GM12801 (cell line): ENCODE measurements around the gene CCDC159.

Source experiments
- TF ChIP-seq, protein P1 (sequence below): IDR thresholded peaks from one replicate; pipeline ENCODE4 v1.5.1; 2011; ENCODE audit warnings: control low read depth; ENCODE audit not compliant: insufficient read length; ENCODE audit errors: extremely low read depth

Gene CCDC159

DNA sequence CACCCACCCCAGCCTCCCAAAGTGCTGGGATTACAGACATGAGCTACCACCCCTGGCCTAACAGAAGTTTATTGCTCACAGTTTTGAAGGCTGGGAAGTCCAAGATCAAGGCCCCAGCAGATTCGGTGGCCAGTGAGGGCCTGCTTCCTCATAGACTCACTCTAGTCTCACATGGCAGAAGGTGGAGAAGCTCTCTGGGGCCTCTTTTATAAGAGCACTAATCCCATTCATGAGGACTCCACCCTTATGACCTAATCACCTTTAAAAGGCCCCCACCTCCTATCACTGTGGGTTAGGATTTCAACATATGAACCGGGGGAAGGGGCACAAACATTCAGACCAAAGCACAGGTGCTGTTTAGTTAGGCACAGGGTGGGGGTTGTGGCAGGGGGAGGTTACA is 21.2 kb downstream of the CCDC159 start:
- TF ChIP-seq, protein P1, sequence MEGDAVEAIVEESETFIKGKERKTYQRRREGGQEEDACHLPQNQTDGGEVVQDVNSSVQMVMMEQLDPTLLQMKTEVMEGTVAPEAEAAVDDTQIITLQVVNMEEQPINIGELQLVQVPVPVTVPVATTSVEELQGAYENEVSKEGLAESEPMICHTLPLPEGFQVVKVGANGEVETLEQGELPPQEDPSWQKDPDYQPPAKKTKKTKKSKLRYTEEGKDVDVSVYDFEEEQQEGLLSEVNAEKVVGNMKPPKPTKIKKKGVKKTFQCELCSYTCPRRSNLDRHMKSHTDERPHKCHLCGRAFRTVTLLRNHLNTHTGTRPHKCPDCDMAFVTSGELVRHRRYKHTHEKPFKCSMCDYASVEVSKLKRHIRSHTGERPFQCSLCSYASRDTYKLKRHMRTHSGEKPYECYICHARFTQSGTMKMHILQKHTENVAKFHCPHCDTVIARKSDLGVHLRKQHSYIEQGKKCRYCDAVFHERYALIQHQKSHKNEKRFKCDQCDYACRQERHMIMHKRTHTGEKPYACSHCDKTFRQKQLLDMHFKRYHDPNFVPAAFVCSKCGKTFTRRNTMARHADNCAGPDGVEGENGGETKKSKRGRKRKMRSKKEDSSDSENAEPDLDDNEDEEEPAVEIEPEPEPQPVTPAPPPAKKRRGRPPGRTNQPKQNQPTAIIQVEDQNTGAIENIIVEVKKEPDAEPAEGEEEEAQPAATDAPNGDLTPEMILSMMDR = no peak

DNA sequence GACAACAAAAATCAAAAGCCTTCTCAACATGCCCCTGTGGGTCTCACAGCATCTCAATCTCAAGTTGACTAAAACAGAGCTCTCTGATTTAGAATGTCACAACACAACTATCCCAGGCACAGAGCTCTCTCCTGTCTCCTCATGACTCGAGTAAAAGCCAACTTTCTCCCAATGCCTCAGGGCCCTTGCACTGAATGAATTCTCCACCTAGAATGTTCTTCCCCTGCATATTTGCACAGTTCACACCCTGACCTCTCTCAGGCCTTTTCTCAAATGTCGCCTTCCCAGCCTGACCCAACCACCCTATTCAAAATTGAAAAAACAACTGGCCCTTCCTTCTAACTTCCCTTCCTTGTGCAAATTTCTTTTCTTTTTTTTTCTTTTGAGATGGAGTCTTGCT is 24.4 kb downstream of the CCDC159 start:
- TF ChIP-seq, protein P1 = no peak

DNA sequence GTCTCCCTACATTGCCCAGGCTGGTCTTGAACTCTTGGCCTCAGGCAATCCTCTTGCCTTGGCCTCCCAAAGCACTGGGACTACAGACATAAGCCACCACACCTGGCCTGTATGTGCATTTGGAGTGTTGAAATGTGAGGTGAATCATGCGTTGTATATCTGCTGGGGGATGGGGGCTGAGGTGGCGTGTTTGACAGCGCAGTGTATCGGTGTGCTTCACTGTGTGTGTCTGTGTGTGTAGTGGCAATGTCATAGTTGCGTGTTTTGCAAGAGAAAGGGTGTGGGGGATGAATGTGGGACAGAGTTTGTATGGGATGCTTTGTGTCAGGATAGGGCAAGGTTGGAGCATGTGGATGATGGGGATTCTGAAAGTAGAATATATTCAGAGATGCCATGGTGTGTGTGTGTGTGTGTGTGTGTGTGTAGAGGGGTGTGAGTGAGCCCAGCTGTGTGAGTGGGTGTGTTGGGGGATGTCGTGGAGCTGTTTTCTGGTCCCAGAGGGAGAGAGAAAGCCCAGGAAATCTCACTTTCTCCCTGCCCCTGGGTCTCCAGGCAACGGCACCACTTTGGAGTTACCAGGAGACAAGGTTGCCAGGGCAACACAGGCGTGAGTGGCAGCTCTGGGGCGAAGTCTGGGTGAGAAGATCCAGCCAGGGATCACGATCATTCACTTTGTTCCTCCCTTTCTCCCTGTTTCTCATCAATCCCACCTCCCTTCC is 27.0 kb downstream of the CCDC159 start:
- TF ChIP-seq, protein P1 = no peak

DNA sequence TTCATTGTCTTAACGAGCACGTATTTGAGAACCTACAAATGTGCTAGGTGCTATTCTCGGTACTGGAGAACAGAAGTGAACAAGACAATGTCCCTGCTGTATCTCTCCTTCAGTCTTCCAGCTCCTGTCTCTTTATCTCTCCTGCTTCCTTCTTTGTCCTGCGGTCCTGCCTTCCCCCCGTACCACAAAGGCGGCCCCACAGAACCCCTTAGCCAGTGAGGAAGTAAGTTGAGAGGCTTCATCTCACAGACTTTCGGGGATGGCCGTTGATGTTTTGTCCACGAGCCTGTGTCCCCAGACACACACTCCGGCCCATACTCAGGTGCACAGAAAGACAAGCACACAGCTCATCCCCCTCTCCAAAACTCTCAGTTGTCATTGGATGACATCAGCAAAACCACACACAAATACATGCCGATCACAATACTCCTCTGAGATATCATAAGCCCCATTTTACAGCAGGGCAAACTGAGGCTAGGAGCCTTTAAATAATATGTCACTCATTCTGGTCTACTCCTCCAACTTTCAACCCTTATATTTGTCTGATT is 27.6 kb downstream of the CCDC159 start:
- TF ChIP-seq, protein P1 = no peak

DNA sequence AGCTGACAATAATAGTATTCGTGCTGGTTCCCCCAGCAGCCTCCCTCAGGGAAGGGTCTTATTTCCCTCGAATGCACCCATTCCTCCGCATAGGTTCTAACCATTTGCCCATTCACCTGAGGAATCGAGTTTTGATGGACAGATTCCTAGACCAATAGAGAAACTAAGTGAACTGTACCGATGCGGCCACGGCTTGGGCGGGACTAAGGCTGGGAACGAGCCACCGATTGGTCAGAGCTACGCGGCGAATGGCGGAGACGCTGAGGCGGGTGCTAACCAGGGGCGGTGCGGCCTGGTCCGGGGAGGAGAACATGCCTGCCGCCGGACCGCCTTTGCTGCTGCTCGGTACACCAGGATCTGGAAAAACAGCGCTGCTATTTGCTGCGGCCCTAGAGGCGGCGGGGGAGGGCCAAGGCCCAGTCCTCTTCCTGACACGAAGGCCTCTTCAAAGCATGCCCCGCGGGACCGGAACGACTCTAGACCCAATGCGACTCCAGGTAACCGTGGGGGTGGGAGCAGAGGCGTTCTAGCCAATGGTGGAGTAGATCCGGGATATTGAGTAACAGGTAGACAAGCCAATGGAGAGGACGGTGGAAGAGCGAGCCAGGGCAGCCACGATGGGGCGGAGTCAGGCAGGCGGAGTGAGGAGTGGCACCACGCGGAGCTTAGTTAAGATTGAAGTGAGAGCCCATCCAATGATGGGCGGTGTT is 28.3 kb downstream of the CCDC159 start, which contains the start of gene SWSAP1:
TSS of gene SWSAP1 (plus strand) at position 234 of the 710 bp plus-strand sequence. CDS start at position 249, 15 bp downstream.
- TF ChIP-seq, protein P1 = no peak

DNA sequence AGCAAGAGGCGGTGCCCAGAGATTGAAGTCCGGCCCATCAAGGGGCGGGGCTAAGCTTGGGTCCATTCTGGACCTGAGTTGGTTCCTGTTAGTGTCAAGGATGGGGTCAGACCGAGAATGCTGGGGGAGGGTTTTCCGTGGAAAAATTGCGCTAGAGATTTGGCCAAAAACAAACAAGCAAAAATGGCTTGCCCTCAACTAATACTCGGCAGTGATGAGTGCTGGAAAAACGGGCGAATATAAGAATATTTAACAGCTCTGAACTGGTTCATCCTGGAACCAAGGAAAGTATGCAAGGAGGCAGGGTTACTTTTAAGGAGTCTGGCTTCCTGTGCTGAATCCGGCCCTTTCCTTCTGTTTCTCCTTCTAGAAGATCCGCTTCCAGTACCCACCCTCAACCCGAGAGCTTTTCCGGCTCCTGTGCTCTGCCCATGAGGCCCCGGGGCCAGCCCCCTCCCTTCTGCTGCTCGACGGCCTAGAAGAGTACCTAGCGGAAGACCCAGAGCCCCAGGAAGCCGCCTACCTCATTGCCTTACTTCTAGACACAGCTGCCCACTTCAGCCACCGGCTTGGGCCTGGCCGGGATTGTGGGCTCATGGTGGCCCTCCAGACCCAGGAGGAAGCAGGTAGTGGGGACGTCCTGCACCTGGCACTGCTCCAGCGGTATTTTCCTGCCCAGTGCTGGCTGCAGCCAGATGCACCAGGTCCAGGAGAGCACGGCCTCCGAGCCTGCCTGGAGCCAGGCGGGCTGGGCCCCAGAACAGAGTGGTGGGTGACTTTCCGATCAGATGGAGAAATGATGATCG is 29.0 kb downstream of the CCDC159 start:
- TF ChIP-seq, protein P1 = no peak

DNA sequence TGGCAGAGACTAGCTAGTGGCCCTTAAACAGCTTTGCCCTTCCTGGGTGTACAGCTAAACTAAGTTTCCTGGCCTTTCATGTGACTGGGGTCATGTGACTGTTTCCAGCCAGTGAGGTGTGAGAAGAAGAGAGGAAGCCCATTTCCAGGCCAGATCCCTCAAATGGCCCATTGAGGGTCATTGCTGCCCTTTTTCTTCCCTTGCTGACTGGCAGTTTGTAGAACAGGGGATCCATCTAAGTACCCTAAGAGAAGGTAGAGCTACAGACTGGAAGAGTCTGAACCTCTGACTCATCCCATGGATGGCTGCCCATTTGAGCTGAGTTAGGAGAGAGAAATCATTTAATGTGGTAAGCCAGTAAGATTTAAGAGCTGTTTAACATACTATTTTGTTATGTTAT is 30.9 kb downstream of the CCDC159 start:
- TF ChIP-seq, protein P1 = no peak
